ENCODE results near the gene PLAAT2.
"Not testable (repeated sequence)": the region's sequence is repeated elsewhere in the genome, so short reads cannot be mapped to it uniquely, and the experiment has no call there.

PLAAT2 gene

DNA sequence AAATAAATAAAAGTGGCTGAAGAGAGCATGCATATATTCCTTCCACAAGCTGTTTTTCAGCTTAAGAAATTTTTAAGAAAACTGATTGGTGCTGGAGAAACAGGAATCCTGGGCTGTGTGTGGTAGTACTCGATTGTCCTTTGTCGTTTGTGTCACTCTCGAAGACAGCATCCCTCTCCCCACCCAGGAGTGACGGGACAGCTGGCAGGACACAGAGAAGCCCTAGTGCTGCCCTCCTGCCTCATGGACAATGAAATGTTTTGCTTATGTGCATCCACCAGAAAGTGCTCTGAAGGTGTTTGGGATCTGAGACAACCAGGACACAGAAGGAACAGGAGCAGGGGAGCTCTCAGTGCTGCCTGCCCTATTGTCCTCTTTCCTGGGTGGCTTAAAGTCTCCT is 13.8 kb downstream of the PLAAT2 start:
- no peak for DNase-seq (ENCODE audit: low spot score)

DNA sequence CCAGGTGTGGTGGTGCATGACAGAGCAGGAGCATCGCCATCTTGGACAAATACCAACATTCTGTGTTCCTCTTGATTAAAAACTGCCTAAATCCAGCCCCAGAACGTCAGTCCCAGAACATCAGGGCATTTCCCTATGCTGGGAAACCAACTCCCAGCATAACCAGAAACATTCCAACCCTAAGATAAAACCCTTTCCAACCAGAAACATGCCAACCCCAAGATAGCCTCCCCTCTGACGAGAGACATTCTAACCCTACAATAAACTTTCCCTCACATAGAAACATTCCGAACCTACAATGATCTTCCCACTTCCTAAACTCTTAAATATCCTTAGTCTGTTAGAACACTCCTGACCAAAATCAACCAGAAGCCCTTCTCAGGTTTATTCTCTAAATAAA is 15.0 kb downstream of the PLAAT2 start:
- DNase-seq (ENCODE audit: low spot score) = no peak

DNA sequence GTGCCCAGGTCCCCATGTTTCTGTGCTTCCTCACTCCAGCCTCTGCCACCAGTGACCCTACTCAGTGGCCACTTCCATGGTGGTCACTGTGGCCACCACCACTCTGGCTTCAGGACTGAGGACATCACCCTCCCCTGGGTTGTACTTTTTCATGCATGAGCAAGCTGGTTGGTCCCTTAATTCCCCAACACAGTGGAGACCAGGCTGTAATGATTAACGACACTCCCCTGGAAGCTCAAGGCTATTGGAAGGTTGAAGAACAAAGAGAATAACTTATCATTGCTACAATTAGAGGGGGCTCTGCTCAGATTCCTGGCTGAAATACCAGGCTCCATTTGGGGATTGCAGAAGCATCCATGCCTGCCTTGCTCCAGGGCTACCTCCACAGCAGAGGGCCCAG is 16.1 kb downstream of the PLAAT2 start:
- DNase-seq (ENCODE audit: low spot score) = no peak

DNA sequence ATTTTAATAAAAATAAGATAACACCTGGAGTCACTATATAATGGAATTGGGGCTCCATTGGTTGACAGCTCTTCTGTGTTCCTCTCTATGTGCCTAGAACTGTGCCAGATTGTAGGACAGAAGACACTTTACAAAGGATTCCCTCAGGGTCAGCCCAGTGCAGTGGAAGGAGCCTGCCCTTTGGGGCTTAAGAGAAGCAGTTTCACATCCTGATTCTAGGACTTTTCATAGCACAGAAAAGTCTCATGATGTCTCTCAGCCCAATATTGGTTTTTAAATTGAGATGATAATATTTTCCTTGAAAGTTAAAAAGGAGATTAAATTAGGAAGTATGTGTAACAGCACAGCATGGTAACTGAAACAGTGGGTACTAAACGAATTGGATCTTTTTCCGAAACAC is 19.5 kb downstream of the PLAAT2 start:
- DNase-seq (ENCODE audit: low spot score) = no peak

DNA sequence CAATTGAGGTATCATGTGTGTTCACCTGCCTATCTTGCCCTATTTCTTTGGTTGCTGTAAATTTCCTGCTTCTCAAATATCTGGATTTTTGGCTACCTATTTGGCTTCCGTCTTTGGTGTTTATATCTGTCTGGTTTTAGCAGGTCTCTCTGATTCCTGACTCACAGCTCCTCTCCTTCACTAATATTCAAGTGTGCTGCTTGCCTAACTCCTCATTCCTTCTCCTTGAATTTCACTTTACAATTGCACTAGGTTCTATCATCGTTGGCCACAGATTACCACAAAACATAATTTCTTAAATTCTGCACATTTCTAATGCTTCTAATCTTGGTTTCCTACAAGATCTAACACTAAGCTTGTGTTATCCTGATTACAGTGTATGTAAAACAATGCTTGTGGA is 20.7 kb downstream of the PLAAT2 start:
- not testable (repeated sequence) for DNase-seq (ENCODE audit: low spot score)

DNA sequence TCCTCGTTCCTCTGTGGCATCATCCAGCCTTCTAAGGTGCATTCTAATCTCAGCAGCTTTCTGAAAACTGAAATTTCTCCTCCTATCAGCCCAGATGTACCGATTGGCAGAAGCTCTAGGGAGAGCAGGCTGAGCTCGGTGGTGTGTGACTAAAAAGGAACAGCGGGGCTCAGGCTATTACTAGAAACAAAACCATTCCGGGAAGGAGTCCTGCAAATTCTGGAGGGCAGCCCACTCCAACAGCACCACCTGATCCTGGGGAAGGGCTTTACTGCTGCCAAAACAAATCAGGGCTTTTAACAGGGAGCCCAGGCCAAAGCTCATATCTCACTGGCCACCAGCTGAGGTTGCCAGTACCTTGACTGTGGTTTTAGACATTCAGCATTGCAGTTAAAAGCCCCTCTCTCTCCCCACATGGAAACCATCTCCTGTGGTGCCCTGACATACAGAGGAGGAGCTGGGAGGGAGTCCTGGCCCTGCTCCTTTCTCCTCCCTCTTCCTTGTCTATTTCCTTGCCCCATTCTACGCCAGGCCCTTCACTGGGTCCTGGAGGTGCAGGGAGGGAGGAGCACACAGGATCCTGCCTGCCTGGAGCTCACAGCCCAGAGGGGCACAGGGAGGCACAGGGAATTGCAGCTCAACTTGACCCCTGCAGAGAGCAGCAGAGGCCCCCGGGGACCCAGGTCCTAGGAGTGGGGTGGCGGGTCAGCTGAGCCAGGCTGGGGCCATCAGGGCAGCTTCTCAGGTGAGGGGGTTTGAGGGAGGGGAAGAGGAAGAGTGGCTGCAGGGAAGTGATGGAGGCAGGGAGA is 25.7 kb downstream of the PLAAT2 start:
- no peak for DNase-seq (ENCODE audit: low spot score)

DNA sequence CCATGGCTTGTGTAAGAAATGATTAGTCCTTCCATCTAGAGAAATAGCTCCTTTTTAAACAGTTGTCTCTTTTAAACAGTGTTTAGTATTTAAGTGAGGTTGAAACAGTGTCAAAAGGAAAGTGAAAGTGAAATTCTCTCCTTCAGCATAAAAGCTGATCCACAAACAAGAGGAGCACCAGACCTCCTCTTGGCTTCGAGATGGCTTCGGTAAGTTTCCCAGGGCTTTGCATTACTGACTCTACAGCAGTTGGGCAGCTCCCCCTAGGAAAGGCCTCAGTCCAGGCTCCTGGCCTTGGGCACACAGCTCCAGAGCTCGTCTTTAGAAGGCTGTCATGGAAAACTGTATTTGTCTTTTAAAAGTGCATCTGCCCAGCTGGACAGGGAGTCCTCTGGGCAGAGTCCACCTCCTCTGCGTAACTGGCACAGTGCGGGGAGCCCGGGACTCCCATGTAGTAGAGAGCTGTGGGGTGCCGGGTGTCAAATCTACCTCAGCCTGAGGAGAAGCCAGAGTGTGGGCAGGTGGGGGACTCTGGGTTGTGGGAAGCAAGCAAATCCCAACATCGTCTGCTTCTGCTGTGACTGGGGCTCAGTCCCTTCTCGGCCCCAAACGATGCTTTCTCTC is 26.4 kb downstream of the PLAAT2 start, which contains the start of gene PLAAT4:
Gene PLAAT4 (plus strand): TSS at position 140 of the 624 bp plus-strand sequence. CDS start 61 bp downstream, at position 201.
- DNase-seq (ENCODE audit: low spot score) = peak; percentile 28

DNA sequence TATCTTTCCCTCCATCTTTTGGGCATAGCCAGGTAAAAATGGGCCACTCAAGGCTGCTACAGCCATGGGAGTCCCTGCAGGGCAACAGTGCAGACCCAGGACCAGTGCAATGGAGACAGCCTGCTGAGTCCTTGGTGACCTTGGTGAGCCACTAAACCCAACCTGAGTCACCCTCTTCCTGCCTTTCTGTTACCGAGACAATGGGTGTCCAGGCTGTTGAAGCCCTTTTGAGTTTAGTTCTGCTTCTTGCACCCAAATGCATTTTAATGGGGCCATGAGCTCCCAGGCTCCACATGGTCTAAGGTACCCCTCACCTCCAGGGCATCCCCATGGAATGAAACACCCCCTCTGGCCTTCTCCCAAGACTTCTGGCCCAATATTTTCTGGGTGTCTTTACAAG is 27.4 kb downstream of the PLAAT2 start:
- DNase-seq (ENCODE audit: low spot score) = no peak

DNA sequence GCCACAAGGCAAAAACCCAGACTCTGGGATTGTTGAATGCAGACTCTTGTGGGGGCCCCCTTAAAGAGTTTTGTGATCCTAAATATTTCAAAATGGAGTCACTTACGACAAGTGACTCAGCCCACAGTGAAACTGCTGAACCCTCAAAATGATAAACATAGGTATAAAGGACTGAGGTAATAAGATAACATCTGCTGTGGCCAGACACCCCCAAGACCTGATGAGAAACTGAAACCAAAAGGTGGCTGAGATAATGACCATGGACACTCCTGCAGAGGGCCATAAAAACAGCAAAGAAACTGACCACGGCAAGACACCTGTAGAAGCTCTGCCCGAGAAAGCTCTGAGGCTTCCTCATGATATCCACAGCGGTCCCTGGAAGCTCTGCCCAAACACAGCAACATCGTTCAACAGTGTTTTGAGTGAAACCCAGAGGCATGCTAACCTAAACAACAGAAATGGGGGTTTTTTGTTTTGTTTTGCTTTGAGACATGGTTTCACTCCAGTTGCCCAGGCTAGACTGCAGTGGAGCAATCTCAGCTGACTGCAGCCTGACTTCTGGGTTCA is 28.2 kb downstream of the PLAAT2 start:
- DNase-seq (ENCODE audit: low spot score) = no peak

DNA sequence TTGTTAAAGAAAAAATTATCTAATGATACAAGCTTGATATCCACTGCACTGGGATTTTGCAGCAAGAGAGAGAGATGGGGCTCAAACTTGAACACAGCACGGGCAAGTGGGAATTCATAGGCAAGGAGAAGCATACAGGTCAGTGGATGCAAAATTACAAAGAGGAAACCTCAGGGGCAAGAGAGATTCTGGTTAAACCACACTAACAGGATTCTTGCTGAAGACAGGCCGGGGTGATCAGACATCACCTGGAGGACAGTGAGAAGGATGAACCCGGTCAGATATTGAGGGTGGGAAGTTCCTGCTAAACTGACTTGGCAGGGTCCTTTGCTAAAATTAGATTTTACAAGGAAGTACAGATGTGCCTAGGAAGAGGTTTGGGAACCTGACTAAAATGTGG is 29.1 kb downstream of the PLAAT2 start:
- no peak for DNase-seq (ENCODE audit: low spot score)

DNA sequence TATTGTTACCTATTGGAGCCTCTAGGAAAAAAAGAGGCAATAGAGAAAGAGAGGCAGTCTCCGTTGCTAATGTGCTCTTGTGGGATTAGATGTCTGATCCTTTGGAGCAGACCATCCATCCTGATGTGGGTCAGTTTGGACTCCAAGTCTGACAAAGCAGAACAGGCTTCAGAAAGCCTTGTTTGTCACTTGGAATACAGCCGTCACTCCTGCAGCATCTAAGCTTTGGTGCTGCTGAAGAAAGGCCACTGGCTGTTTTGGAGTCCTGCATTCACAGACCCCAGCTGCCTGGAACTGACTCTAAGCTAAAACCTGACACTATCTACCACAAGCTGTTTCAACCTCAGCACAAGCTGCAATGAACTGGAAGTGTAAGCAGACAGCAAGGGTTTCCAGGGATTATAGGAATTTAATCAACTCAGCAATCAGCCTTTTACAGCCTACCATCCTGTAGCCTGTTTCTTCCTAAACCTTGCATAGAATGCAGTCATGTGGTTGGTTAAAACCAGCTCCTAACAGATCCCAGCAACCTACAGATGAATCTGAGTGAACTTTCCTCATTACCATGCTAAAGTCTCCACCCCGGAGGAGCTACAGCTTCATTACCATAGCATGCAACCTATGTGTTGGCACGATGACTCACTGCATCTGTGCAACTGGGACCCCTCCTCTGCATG is 30.2 kb downstream of the PLAAT2 start:
- no peak for DNase-seq (ENCODE audit: low spot score)

DNA sequence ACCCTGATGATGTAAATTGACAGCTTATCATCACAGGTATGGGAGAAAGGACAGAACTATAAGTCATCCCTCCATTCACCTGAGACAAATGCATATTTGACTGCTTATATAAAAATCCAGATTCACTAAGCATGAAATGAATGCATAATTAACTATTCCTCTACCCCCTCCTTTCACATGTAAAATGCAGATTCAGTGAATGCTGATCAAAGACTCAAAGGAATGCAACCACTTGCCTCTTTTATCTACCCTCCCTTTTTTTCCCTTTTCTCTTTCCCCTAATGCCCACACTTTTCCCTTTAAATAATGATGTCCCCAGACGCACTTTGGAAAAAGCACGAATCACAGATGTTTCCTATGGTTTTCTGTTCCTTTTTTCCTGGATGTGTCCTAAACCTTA is 31.1 kb downstream of the PLAAT2 start:
- no peak for DNase-seq (ENCODE audit: low spot score)

DNA sequence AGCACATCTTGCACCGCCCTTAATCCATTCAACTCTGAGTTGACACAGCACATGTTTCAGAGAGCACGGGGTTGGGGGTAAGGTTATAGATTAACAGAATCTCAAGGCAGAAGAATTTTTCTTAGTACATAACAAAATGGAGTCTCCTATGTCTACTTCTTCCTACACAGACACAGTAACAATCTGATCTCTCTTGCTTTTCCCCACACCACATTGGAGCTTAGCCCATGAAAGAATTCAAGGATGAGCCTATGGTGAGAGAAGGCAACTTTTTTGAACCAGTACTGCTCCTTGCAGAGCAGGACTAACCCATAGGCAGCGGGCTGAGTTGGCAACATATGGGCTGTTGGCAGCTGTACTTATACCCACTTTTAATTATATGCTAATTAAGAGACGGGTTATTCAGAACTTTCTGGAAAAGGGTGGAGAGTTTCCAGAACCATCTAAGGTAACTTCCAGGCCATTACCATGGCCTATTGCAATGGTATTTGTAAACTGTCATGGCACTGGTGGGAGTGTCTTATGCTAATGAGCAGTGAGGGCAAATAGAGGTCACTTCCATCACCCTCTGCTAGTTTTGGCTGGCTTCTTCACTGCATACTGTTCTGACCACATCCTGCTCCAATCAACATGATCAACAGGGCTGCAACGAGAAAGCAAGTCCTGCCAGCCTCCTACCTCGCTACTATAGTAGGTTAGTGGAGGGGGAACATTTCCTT is 31.9 kb downstream of the PLAAT2 start:
- DNase-seq (ENCODE audit: low spot score) = peak; percentile 66

DNA sequence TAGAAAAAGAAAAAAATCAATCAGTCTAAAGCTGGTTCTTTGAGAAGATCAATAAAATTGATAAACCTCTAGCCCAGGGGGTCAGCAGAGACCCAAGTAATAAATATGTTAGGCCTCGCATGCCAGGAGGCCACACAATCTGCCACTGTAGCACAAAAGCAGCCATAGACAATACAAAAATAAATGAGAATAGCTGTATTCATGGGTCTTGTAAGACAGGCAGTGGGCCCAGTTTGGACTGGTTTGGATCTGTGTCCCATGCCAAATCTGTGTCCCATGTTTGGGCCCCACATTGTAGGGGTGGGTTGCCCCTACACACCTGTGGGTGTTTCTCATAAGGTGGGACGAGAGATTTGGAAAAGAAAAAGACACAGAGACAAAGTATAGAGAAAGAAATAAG is 33.2 kb downstream of the PLAAT2 start:
- no peak for DNase-seq (ENCODE audit: low spot score)

DNA sequence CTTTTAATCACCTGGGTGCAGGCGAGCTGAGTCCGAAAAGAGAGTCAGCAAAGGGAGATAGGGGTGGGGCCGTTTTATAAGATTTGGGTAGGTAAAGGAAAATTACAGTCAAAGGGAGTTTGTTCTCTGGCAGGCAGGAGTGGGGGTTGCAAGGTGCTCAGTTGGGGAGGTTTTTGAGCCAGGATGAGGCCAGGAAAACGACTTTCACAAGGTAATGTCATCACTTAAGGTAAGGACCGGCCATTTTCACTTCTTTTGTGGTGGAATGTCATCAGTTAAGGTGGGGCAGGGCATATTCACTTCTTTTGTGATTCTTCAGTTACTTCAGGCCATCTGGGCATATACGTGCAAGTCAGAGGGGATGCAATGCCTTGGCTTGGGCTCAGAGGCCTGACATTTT is 33.8 kb downstream of the PLAAT2 start:
- DNase-seq (ENCODE audit: low spot score) = not testable (repeated sequence)

DNA sequence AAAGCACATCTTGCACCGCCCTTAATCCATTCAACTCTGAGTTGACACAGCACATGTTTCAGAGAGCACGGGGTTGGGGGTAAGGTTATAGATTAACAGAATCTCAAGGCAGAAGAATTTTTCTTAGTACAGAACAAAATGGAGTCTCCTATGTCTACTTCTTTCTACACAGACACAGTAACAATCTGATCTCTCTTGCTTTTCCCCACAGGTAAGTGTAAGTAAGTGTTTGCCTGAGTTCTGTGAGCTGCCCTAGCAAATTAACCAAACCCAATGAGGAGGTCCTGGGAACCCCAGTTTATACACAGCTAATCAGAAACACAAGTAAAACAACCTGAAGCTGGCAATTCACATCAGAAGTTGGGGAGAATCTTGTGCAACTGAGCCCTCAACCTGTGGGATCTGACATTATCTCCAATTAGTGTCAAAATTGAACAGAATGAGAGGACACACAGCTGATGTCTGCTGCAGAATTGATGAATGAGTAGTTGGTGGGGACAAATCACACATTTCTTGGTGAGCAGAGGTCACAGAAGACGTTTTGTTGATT is 34.4 kb downstream of the PLAAT2 start:
- not testable (repeated sequence) for DNase-seq (ENCODE audit: low spot score)

DNA sequence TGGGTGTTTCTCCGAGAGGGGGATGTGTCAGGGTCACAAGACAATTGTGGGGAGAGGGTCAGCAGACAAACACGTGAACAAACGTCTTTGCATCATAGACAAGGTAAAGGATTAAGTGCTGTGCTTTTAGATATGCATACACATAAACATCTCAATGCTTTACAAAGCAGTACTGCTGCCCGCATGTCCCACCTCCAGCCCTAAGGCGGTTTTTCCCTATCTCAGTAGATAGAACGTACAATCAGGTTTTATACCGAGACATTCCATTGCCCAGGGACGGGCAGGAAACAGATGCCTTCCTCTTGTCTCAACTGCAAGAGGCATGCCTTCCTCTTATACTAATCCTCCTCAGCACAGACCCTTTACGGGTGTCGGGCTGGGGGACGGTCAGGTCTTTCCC is 35.0 kb downstream of the PLAAT2 start:
- DNase-seq (ENCODE audit: low spot score) = not testable (repeated sequence)

DNA sequence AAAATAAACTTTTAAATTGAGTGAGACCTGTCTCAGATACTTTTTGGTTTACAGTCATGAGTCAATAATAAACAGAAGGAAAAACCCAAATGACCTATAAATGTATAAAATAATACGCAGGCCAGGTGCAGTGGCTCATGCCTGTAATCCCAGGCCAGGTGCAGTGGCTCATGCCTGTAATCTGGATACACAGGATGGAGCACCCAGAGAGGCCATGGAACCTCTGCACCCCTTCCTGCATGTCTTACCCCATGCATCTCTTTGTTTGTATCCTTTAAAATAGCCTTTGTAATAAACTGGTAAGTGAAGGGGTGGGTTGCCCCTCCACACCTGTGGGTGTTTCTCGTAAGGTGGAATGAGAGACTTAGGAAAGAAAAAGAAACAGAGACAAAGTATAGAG is 35.5 kb downstream of the PLAAT2 start:
- no peak for DNase-seq (ENCODE audit: low spot score)

DNA sequence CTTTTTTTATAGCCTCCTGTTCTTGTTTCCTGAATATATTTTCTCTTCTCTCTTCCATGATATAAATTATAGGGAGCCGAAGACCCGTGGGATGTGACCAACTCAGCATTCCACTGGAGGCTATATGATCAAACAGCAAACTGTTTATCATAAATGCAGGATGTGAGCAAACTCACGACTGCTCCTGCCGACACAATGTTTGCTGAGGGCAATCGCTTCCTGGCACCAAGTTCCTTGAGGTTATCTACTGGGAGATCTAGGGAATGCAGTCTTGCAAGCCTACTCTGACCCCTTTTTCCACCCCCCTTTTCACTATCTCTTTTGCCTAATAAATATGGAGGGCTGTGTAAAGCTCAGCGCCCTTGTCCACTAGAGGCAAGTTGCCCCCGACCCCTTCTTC is 40.0 kb downstream of the PLAAT2 start:
- no peak for DNase-seq (ENCODE audit: low spot score)

DNA sequence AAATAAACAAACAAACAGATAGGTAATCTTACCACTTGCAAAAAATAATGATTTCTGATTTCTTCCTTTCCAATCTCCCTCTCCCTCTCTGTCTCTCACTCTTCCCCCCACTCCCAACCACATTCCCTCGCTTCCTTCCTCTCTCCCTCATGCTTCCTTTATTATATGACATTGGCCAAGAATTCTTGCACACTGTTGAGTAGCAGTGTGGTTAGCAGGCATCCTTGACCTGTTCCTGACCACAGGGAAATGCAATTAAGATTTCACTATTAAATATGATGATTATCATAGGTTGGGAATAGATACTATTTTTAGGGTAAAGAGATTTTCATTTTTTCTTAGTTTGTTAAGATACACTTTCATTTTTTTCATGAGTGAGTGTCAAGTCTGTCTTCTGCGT is 41.3 kb downstream of the PLAAT2 start:
- no peak for DNase-seq (ENCODE audit: low spot score)

DNA sequence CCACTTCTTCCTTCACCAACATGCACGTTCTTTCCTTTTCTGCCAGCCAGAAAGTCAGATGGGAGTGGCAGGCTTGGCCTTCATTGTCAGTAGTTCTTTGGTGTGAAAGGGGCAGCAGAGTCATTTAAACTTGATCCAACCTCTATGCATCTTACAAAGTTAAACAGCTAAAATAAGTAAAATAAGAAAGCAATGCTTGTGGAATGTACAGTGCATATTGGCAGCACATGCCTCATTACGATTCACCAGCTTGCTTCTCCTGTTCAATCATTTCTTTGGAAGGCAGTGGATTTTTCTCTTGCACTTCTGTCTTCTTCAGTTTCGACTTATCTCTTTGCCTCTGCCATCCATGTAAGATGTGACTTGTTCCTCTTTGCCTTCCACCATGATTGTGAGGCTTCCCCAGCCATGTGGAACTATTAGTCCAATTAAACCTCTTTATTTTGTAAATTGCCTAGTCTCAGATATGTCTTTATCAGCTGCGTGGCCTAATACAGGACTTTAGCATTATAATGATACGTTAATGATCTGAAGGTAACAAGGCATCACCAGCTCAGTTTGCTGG is 42.5 kb downstream of the PLAAT2 start:
- no peak for DNase-seq (ENCODE audit: low spot score)

DNA sequence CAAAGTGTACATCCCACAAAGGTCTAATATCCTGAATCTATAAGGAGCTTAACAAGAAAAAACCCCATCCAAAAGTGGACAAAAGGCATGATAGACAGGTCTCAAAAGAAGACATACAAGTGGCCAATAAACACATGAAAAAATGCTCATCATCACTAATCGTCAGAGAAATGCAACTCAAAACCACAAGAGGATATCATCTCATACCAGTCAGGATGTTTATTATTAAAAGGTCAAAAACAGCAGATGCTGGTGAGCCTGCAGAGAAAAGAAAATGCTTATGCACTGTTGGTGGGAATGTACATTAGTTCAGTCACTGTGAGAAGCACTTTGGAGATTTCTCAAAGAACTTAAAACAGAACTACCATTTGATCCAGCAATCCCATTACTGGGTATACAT is 44.6 kb downstream of the PLAAT2 start:
- no peak for DNase-seq (ENCODE audit: low spot score)
